OCI-LY1 (cell line): ENCODE results near the gene SMAD7.

Experiments used
- CTCF ChIP-seq: fragments of 200-600 bp; sonication (generic), shearing (Covaris generic); IDR thresholded peaks from 2 replicates; pipeline ENCODE4 v1.5.1; 2017; ENCODE audit warnings: mild to moderate bottlenecking, antibody characterized with exemption, low read length, moderate library complexity, mixed read lengths
- EZH2 ChIP-seq: fragments of 200-600 bp; sonication (generic), shearing (Covaris generic); IDR thresholded peaks from 2 replicates; pipeline ENCODE4 v1.8.0; 2017; ENCODE audit warnings: borderline replicate concordance, mixed run types, mild to moderate bottlenecking, antibody characterized with exemption, low read length, moderate library complexity, mixed read lengths

- TF ChIP-seq EZH2 = no peak
- no peak for TF ChIP-seq CTCF
These were observed 11.7 kb upstream of the SMAD7 start for GRCh38 chr18:48962252-48962993.
